ENCODE data around the gene C14orf132. TPM values are rescaled to one million over a fixed set of nuclear protein-coding genes. Genes with fewer than 3 reads are reported as not detected.

C14orf132 gene
- total RNA-seq, 1 donor from 2014 or later, result 12.0 TPM

- peak overlapping the region; percentile 77 for H3K27ac ChIP-seq
- no peak for TF ChIP-seq POLR2A (IDR thresholded peaks at IDR 0.05)
- no peak for TF ChIP-seq CTCF (IDR thresholded peaks at IDR 0.05)
- TF ChIP-seq POLR2AphosphoS5 (IDR thresholded peaks at IDR 0.05; ENCODE audit: insufficient read depth in 1 of 2, low read depth in 1 of 2), result no peak
- H3K9me3 ChIP-seq, result no peaks in the 10 kb centered on the region
- intact Hi-C loops (cut with DNase I), result no loop called here
- no peak overlapping the region for H3K4me3 ChIP-seq
- H3K4me1 ChIP-seq, result peaks cover 14% of the 10 kb centered on the region
- no peaks in the 10 kb centered on the region for H3K36me3 ChIP-seq
- H3K27me3 ChIP-seq, result no peaks in the 10 kb centered on the region
- peak in 1 of 2 donors; percentile 62 for DNase-seq (ENCODE audit: extremely low spot score in 2 of 2)
These were observed 82.7 kb downstream of the C14orf132 start for GRCh38 chr14:96121660-96122395.

GRCh38 chr14:96122496-96122895, 83.3 kb downstream of the C14orf132 start:
- Histone ChIP-seq H3K27ac (peak overlapping the region; percentile 77), H3K9me3 (no peaks in the 10 kb centered on the region), H3K27me3 (no peaks in the 10 kb centered on the region), H3K36me3 (no peaks in the 10 kb centered on the region), H3K4me3 (no peak overlapping the region), H3K4me1 (peaks cover 14% of the 10 kb centered on the region)
- no peak for TF ChIP-seq POLR2AphosphoS5 (IDR thresholded peaks at IDR 0.05; ENCODE audit: insufficient read depth in 1 of 2, low read depth in 1 of 2)
- no peak for TF ChIP-seq POLR2A (IDR thresholded peaks at IDR 0.05)
- TF ChIP-seq CTCF (IDR thresholded peaks at IDR 0.05), result no peak
- intact Hi-C loops (cut with DNase I), result no loop called here
- peak; percentile 77 to 90 for DNase-seq (ENCODE audit: extremely low spot score in 2 of 2)

GRCh38 chr14:96125536-96125935, 86.4 kb downstream of the C14orf132 start:
- Histone ChIP-seq H3K4me1 (peaks cover 14% of the 10 kb centered on the region), H3K36me3 (no peaks in the 10 kb centered on the region), H3K27me3 (no peaks in the 10 kb centered on the region), H3K9me3 (no peaks in the 10 kb centered on the region), H3K27ac (no peak overlapping the region), H3K4me3 (no peak overlapping the region)
- TF ChIP-seq POLR2A (IDR thresholded peaks at IDR 0.05) (no peak), POLR2AphosphoS5 (IDR thresholded peaks at IDR 0.05; ENCODE audit: insufficient read depth in 1 of 2, low read depth in 1 of 2) (no peak), CTCF (IDR thresholded peaks at IDR 0.05) (no peak)
- intact Hi-C loops (cut with DNase I), result no loop called here
- DNase-seq (ENCODE audit: extremely low spot score in 2 of 2), result peak; percentile 22 to 82

GRCh38 chr14:96126339-96126782, 87.2 kb downstream of the C14orf132 start:
- H3K27me3 ChIP-seq, result no peaks in the 10 kb centered on the region
- H3K27ac ChIP-seq, result no peak overlapping the region
- H3K9me3 ChIP-seq, result no peaks in the 10 kb centered on the region
- peaks cover 14% of the 10 kb centered on the region for H3K4me1 ChIP-seq
- H3K36me3 ChIP-seq, result no peaks in the 10 kb centered on the region
- TF ChIP-seq CTCF (IDR thresholded peaks at IDR 0.05) (no peak), POLR2AphosphoS5 (IDR thresholded peaks at IDR 0.05; ENCODE audit: insufficient read depth in 1 of 2, low read depth in 1 of 2) (peak in 1 of 2 donors; percentile 38)
- peak; percentile 55 to 67 for DNase-seq (ENCODE audit: extremely low spot score in 2 of 2)
- no peak overlapping the region for H3K4me3 ChIP-seq
- intact Hi-C loops (cut with DNase I), result no loop called here

- intact Hi-C loops (cut with DNase I), result no loop called here
- no peaks in the 10 kb centered on the region for H3K9me3 ChIP-seq
- H3K27me3 ChIP-seq, result no peaks in the 10 kb centered on the region
- TF ChIP-seq CTCF (IDR thresholded peaks at IDR 0.05) (no peak), POLR2AphosphoS5 (IDR thresholded peaks at IDR 0.05; ENCODE audit: insufficient read depth in 1 of 2, low read depth in 1 of 2) (no peak), POLR2A (IDR thresholded peaks at IDR 0.05) (no peak)
- H3K4me1 ChIP-seq, result peaks cover 9% of the 10 kb centered on the region
- peak; percentile 67 to 74 for DNase-seq (ENCODE audit: extremely low spot score in 2 of 2)
- H3K27ac ChIP-seq, result no peak overlapping the region
- H3K4me3 ChIP-seq, result no peak overlapping the region
- no peaks in the 10 kb centered on the region for H3K36me3 ChIP-seq
These were observed 87.7 kb downstream of the C14orf132 start for GRCh38 chr14:96126783-96127271.
